Spleen (tissue), 11 donors: Measurements from ENCODE around the gene HOMER1. TPM values are rescaled to one million over a fixed set of nuclear protein-coding genes. Genes with fewer than 3 reads are reported as not detected.

ENCODE experiments used
- DNase-seq: peaks from one replicate; pipeline ENCODE4 v3.0.0-alpha.2; 2020
- H3K27ac ChIP-seq, 8 donors: fragments of 200-600 bp; sonication (generic) in 7 of 8; 1 replicate in 4 of 8; 2 replicates in 4 of 8; pipeline versions ENCODE4 v1.5.0 to v1.8.0; 2016 to 2021; ENCODE audit warnings: inconsistent platforms in 4 of 8, mild to moderate bottlenecking in 4 of 8, moderate library complexity in 1 of 8
- H3K27me3 ChIP-seq, 7 donors: fragments of 200-600 bp; sonication (generic) in 6 of 7; replicated peaks in 1 of 7; 1 replicate in 4 of 7; 2 replicates in 3 of 7; pipeline versions ENCODE4 v1.5.0 to v1.8.0; 2016 to 2021; ENCODE audit warnings: inconsistent platforms in 3 of 7, mild to moderate bottlenecking in 1 of 7
- H3K36me3 ChIP-seq, 6 donors: fragments of 200-600 bp; sonication (generic) in 5 of 6; 1 replicate in 4 of 6; 2 replicates in 2 of 6; pipeline versions ENCODE4 v1.5.0 to v1.8.0; 2016 to 2021; ENCODE audit warnings: inconsistent platforms in 2 of 6
- H3K4me1 ChIP-seq, 6 donors: fragments of 200-600 bp; sonication (generic) in 5 of 6; 1 replicate in 3 of 6; 2 replicates in 3 of 6; pipeline versions ENCODE4 v1.5.0 to v1.8.0; 2016 to 2021; ENCODE audit warnings: inconsistent platforms in 3 of 6
- H3K4me3 ChIP-seq, 8 donors: fragments of 200-600 bp; sonication (generic) in 7 of 8; 1 replicate in 4 of 8; 2 replicates in 4 of 8; pipeline versions ENCODE4 v1.5.0 to v1.8.0; 2016 to 2021; ENCODE audit warnings: inconsistent platforms in 4 of 8, mild to moderate bottlenecking in 4 of 8, moderate library complexity in 2 of 8
- H3K9me3 ChIP-seq, 8 donors: fragments of 200-600 bp; sonication (generic) in 7 of 8; 1 replicate in 4 of 8; 2 replicates in 4 of 8; pipeline versions ENCODE4 v1.5.0 to v1.8.0; 2016 to 2021; ENCODE audit warnings: inconsistent platforms in 4 of 8
- CTCF ChIP-seq, 11 experiments: fragments of 200-600 bp in 7 of 11; fragments of 450-650 bp in 4 of 11; sonication (generic) in 4 of 11; IDR thresholded peaks in 8 of 11; conservative IDR thresholded peaks in 3 of 11; 1 replicate in 7 of 11; 2 replicates in 4 of 11; pipeline versions ENCODE4 v1.4.0 to v1.8.0; 2016 to 2021; ENCODE audit warnings: antibody characterized with exemption in 11 of 11, inconsistent platforms in 4 of 11, mild to moderate bottlenecking in 1 of 11
- POLR2A ChIP-seq, 3 donors: fragments of 450-650 bp; IDR thresholded peaks; one replicate each; pipeline ENCODE4 v1.5.1; 2017; ENCODE audit warnings: antibody characterized with exemption in 3 of 3, mild to moderate bottlenecking in 1 of 3
- POLR2AphosphoS5 ChIP-seq, 3 donors: sonication (generic); formaldehyde crosslinking; IDR thresholded peaks; one replicate each; pipeline ENCODE4 v1.5.1; 2017; ENCODE audit warnings: antibody characterized with exemption in 3 of 3
- WGBS, 5 donors: extraction: QIAGEN DNeasy Blood & Tissue Kit in 3 of 5; methylation state at CpG; one replicate each; pipeline versions ENCODE4 v1.1.5 to v1.1.7; 2013 to 2018; 5-methylcytosine and 5-hydroxymethylcytosine counted together
- intact Hi-C: fragments of 100-400 bp; cut with DNase I; formaldehyde crosslinking; loops from one replicate; pipeline ENCODE4 v1.15.0; 2023; ENCODE audit warnings: low total_unique reads
- polyA plus RNA-seq, 3 donors: library from polyadenylated mRNA; stranded (reverse); fragments of 200-250 nt; gene quantifications; one replicate each; pipeline ENCODE4 v1.2.1, GENCODE V29; 2013
- total RNA-seq, 7 donors: library from RNA; depleted of rRNA in 3 of 7; stranded (reverse); fragments of >200 nt in 3 of 7; fragmentation: NEBNext Ultra II Directional in 4 of 7; extraction: Animal tissue kit (Norgen Biotek cat#: 25700) in 4 of 7; gene quantifications; one replicate each; pipeline versions ENCODE4 v1.1.0 to v1.2.1, GENCODE V29; 2016 to 2021
- donor health status: healthy with polysubstance abuse.
- donor health status: DM: no; HTN: no; CAD: no; lungs with moderate emphysema.
- donor health status: DM: no; HTN: no; CAD: no.
- donor health status: Bipolar disorder and iron deficiency.
- donor health status: healthy.
- donor health status: DM: no; HTN: no; CAD: no.
- donor health status: DM: yes; HTN: yes; CAD: no.

Gene HOMER1
- total and polyA plus RNA-seq, 10 donors, result 0.39 to 5.2 (median 2.4) TPM

- 66 to 76% (median 76%) methylated on average over 3 of the region's 3 CpGs for WGBS, 5 donors
- TF ChIP-seq POLR2A (IDR thresholded peaks at IDR 0.05) (no peak), POLR2AphosphoS5 (IDR thresholded peaks at IDR 0.05) (no peak), CTCF (IDR thresholded peaks at IDR 0.05 in 8 of 11, conservative IDR thresholded peaks at IDR 0.05 in 3 of 11) (no peak)
- intact Hi-C loops, result loop anchor here (5.0 to 10.0 kb wide), 2 partner anchors 332 to 439 kb away; no protein-coding TSS in a partner anchor
- no peak for DNase-seq
- H3K27ac ChIP-seq, result no peak overlapping the region
- H3K4me1 ChIP-seq, result peaks cover 0 to 4% (median 0%) of the 10 kb centered on the region in 6 donors
- no peak overlapping the region for H3K4me3 ChIP-seq
- H3K27me3 ChIP-seq, result no peaks in the 10 kb centered on the region
- H3K9me3 ChIP-seq, result no peaks in the 10 kb centered on the region
- no peaks in the 10 kb centered on the region for H3K36me3 ChIP-seq
These were observed 49.7 kb downstream of the HOMER1 start for GRCh38 chr5:79464278-79464677.

GRCh38 chr5:79459626-79460025 lies 54.3 kb downstream of the HOMER1 start:
- no peak overlapping the region for H3K4me3 ChIP-seq
- intact Hi-C loops, result loop anchor here (5.0 to 10.0 kb wide), 2 partner anchors 327 to 435 kb away; no protein-coding TSS in a partner anchor
- TF ChIP-seq POLR2AphosphoS5 (IDR thresholded peaks at IDR 0.05), result no peak
- TF ChIP-seq CTCF (IDR thresholded peaks at IDR 0.05 in 8 of 11, conservative IDR thresholded peaks at IDR 0.05 in 3 of 11), result no peak
- H3K27me3 ChIP-seq, result no peaks in the 10 kb centered on the region
- H3K36me3 ChIP-seq, result no peaks in the 10 kb centered on the region
- WGBS, 5 donors, result 71 to 87% (median 79%) methylated on average over 2 of the region's 2 CpGs
- H3K27ac ChIP-seq, result no peak overlapping the region
- H3K4me1 ChIP-seq, result peaks cover 0 to 3% (median 0%) of the 10 kb centered on the region in 6 donors
- no peaks in the 10 kb centered on the region for H3K9me3 ChIP-seq
- DNase-seq, result no peak

- WGBS, 5 donors, result 75 to 86% (median 77%) methylated on average over 2 of the region's 2 CpGs
- Histone ChIP-seq H3K27me3 (no peaks in the 10 kb centered on the region), H3K36me3 (no peaks in the 10 kb centered on the region), H3K4me1 (no peaks in the 10 kb centered on the region), H3K27ac (no peak overlapping the region), H3K9me3 (no peaks in the 10 kb centered on the region), H3K4me3 (no peak overlapping the region)
- intact Hi-C loops, result no loop called here
- TF ChIP-seq POLR2AphosphoS5 (IDR thresholded peaks at IDR 0.05) (no peak), CTCF (IDR thresholded peaks at IDR 0.05 in 8 of 11, conservative IDR thresholded peaks at IDR 0.05 in 3 of 11) (no peak), POLR2A (IDR thresholded peaks at IDR 0.05) (no peak)
- no peak for DNase-seq
These were observed 56.9 kb downstream of the HOMER1 start for GRCh38 chr5:79456890-79457583.

- no peaks in the 10 kb centered on the region for H3K27me3 ChIP-seq
- H3K9me3 ChIP-seq, result no peaks in the 10 kb centered on the region
- no peaks in the 10 kb centered on the region for H3K4me1 ChIP-seq
- H3K36me3 ChIP-seq, result no peaks in the 10 kb centered on the region
- H3K4me3 ChIP-seq, result no peak overlapping the region
- no peak for DNase-seq
- H3K27ac ChIP-seq, result no peak overlapping the region
- intact Hi-C loops, result no loop called here
- no peak for TF ChIP-seq POLR2AphosphoS5 (IDR thresholded peaks at IDR 0.05)
- TF ChIP-seq POLR2A (IDR thresholded peaks at IDR 0.05), result no peak
- TF ChIP-seq CTCF (IDR thresholded peaks at IDR 0.05 in 8 of 11, conservative IDR thresholded peaks at IDR 0.05 in 3 of 11), result no peak
These were observed 57.5 kb downstream of the HOMER1 start for GRCh38 chr5:79456400-79456799.
